Tongue (tissue), 2 donors: Measurements from ENCODE around the gene QSOX1. TPM values are rescaled to one million over a fixed set of nuclear protein-coding genes. Genes with fewer than 3 reads are reported as not detected.

ENCODE experiments used
- DNase-seq: peaks from one replicate; pipeline ENCODE4 v3.0.0-alpha.2; 2015
- total RNA-seq: library from RNA; depleted of rRNA; stranded (reverse); fragments of >200 nt; gene quantifications from one replicate; pipeline ENCODE4 v1.2.3, GENCODE V29; 2014

QSOX1 gene
- total RNA-seq, 1 donor from 2014 or later = 41.9 TPM

- no peak for DNase-seq
Measured at GRCh38 chr1:180171691-180172090, 17.0 kb downstream of the QSOX1 start.

- DNase-seq = no peak
Measured at GRCh38 chr1:180173451-180173850, 18.8 kb downstream of the QSOX1 start.

GRCh38 chr1:180173952-180174351 is 19.3 kb downstream of the QSOX1 start:
- DNase-seq = peak; percentile 86

GRCh38 chr1:180175291-180175690 is 20.6 kb downstream of the QSOX1 start:
- DNase-seq = no peak

- DNase-seq = no peak
Measured at GRCh38 chr1:180175806-180176205, 21.1 kb downstream of the QSOX1 start.

GRCh38 chr1:180176965-180177364 is 22.3 kb downstream of the QSOX1 start:
- no peak for DNase-seq

- no peak for DNase-seq
Measured at GRCh38 chr1:180177931-180178330, 23.3 kb downstream of the QSOX1 start.

GRCh38 chr1:180178511-180179161 is 24.0 kb downstream of the QSOX1 start:
- peak; percentile 78 for DNase-seq

- DNase-seq = no peak
Measured at GRCh38 chr1:180179162-180179957, 24.7 kb downstream of the QSOX1 start.

GRCh38 chr1:180181048-180181447 is 26.4 kb downstream of the QSOX1 start:
- DNase-seq = no peak

- DNase-seq = no peak
Measured at GRCh38 chr1:180181996-180182642, 27.4 kb downstream of the QSOX1 start.

GRCh38 chr1:180182643-180183311 is 28.1 kb downstream of the QSOX1 start:
- DNase-seq = no peak

- no peak for DNase-seq
Measured at GRCh38 chr1:180183426-180183825, 28.8 kb downstream of the QSOX1 start.

GRCh38 chr1:180184041-180184440 is 29.4 kb downstream of the QSOX1 start:
- no peak for DNase-seq

- no peak for DNase-seq
Measured at GRCh38 chr1:180185281-180185680, 30.6 kb downstream of the QSOX1 start.

GRCh38 chr1:180185971-180186645 is 31.4 kb downstream of the QSOX1 start:
- no peak for DNase-seq

- DNase-seq = no peak
Measured at GRCh38 chr1:180186831-180187230, 32.2 kb downstream of the QSOX1 start.

- no peak for DNase-seq
Measured at GRCh38 chr1:180187626-180188025, 33.0 kb downstream of the QSOX1 start.

- peak; percentile 82 for DNase-seq
Measured at GRCh38 chr1:180188091-180188506, 33.4 kb downstream of the QSOX1 start.

- DNase-seq = no peak
Measured at GRCh38 chr1:180188684-180189175, 34.1 kb downstream of the QSOX1 start.

GRCh38 chr1:180190091-180190490 is 35.4 kb downstream of the QSOX1 start:
- DNase-seq = no peak

GRCh38 chr1:180192172-180192571 is 37.5 kb downstream of the QSOX1 start:
- DNase-seq = no peak
